ENCODE results near the gene KDM1A. TPM values are rescaled to one million over a fixed set of nuclear protein-coding genes. Genes with fewer than 3 reads are reported as not detected.

Gene KDM1A
- polyA plus RNA-seq, 3 donors, result 22.1 to 30.2 (median 24.1) TPM

GRCh38 chr1:23103001-23103889 lies 84.0 kb downstream of the KDM1A start:
- Histone ChIP-seq H2AFZ (ENCODE audit: insufficient read depth, low read depth, low read length, poor library complexity, severe bottlenecking) (no peak overlapping the region), H3K36me3 (replicated peaks in 1 of 2; ENCODE audit: control insufficient read depth in 1 of 2, insufficient read depth in 2 of 2, low read length in 2 of 2) (peaks cover 5 to 31% of the 10 kb centered on the region in 2 donors), H3K4me2 (replicated peaks; ENCODE audit: extremely low read depth, low read length, poor library complexity, severe bottlenecking) (peak overlapping the region; percentile 14), H3K27ac (ENCODE audit: low read depth in 1 of 2, low read length in 2 of 2) (peak overlapping the region in 1 of 2 donors; percentile 39), H4K20me1 (ENCODE audit: insufficient read depth, low read length) (peaks cover 14% of the 10 kb centered on the region), H3K9ac (ENCODE audit: insufficient read depth, low read length, poor library complexity, severe bottlenecking) (no peak overlapping the region), H3K4me1 (ENCODE audit: control insufficient read depth in 1 of 2, insufficient read depth in 2 of 2, low read length in 2 of 2) (peaks cover 27 to 40% of the 10 kb centered on the region in 2 donors), H3K79me2 (ENCODE audit: insufficient read depth, low read length) (no peaks in the 10 kb centered on the region), H3K9me3 (replicated peaks in 1 of 2; ENCODE audit: control insufficient read depth in 1 of 2, insufficient read depth in 1 of 2, low read length in 2 of 2) (no peaks in the 10 kb centered on the region), H3K27me3 (ENCODE audit: control insufficient read depth in 2 of 2, insufficient read depth in 2 of 2, low read length in 2 of 2) (no peaks in the 10 kb centered on the region), H3K4me3 (replicated peaks in 1 of 3; ENCODE audit: low read depth in 2 of 3, low read length in 3 of 3) (no peak overlapping the region)
- H3K27me3 Mint-ChIP-seq (ENCODE audit: low read depth in 3 of 3), result peaks cover 0 to 3% (median 0%) of the 10 kb centered on the region in 3 donors
- 65% methylated on average over 4 of the region's 10 CpGs for WGBS (ENCODE audit: insufficient coverage)
- peaks cover 37% of the 10 kb centered on the region for H3K4me1 Mint-ChIP-seq
- DNase-seq, result peak; percentile 29 to 51 (median 36)
- H3K9me3 Mint-ChIP-seq, result no peaks in the 10 kb centered on the region
- peaks cover 19 to 29% of the 10 kb centered on the region in 2 donors for H3K36me3 Mint-ChIP-seq
- peak overlapping the region in 4 of 7 donors; percentile 66 to 88 (median 82) for H3K27ac Mint-ChIP-seq
- H3K4me3 Mint-ChIP-seq, result no peak overlapping the region
- no peak for TF ChIP-seq CTCF (IDR thresholded peaks at IDR 0.05)
- intact Hi-C loops (cut with micrococcal nuclease), result no loop called here

- H3K36me3 ChIP-seq (replicated peaks in 1 of 2; ENCODE audit: control insufficient read depth in 1 of 2, insufficient read depth in 2 of 2, low read length in 2 of 2), result peaks cover 7 to 36% of the 10 kb centered on the region in 2 donors
- intact Hi-C loops (cut with micrococcal nuclease), result loop anchor here in 1 of 2 donors (5.0 kb wide), 1 partner anchor 58 kb away; the partner anchor contains the start of gene LUZP1
- H3K9ac ChIP-seq (ENCODE audit: insufficient read depth, low read length, poor library complexity, severe bottlenecking), result no peak overlapping the region
- H3K9me3 Mint-ChIP-seq, result peaks cover 0 to 1% (median 0%) of the 10 kb centered on the region in 7 donors
- peaks cover 0 to 1% (median 0%) of the 10 kb centered on the region in 3 donors for H3K27me3 Mint-ChIP-seq (ENCODE audit: low read depth in 3 of 3)
- no peak overlapping the region for H3K4me3 Mint-ChIP-seq
- 100% methylated on average over 1 of the region's 4 CpGs for WGBS (ENCODE audit: insufficient coverage)
- DNase-seq, result no peak
- H3K27ac ChIP-seq (ENCODE audit: low read depth in 1 of 2, low read length in 2 of 2), result no peak overlapping the region
- no peak overlapping the region for H3K27ac Mint-ChIP-seq
- peaks cover 2 to 6% of the 10 kb centered on the region in 2 donors for H3K4me1 ChIP-seq (ENCODE audit: control insufficient read depth in 1 of 2, insufficient read depth in 2 of 2, low read length in 2 of 2)
- H3K9me3 ChIP-seq (replicated peaks in 1 of 2; ENCODE audit: control insufficient read depth in 1 of 2, insufficient read depth in 1 of 2, low read length in 2 of 2), result no peaks in the 10 kb centered on the region
- no peak overlapping the region for H3K4me3 ChIP-seq (replicated peaks in 1 of 3; ENCODE audit: low read depth in 2 of 3, low read length in 3 of 3)
- peaks cover 10% of the 10 kb centered on the region for H3K79me2 ChIP-seq (ENCODE audit: insufficient read depth, low read length)
- H3K4me1 Mint-ChIP-seq, result peaks cover 12% of the 10 kb centered on the region
- no peak overlapping the region for H3K4me2 ChIP-seq (replicated peaks; ENCODE audit: extremely low read depth, low read length, poor library complexity, severe bottlenecking)
- peaks cover 12% of the 10 kb centered on the region for H4K20me1 ChIP-seq (ENCODE audit: insufficient read depth, low read length)
- no peak overlapping the region for H2AFZ ChIP-seq (ENCODE audit: insufficient read depth, low read depth, low read length, poor library complexity, severe bottlenecking)
- peaks cover 22 to 30% of the 10 kb centered on the region in 2 donors for H3K36me3 Mint-ChIP-seq
- TF ChIP-seq CTCF (IDR thresholded peaks at IDR 0.05), result no peak
- no peaks in the 10 kb centered on the region for H3K27me3 ChIP-seq (ENCODE audit: control insufficient read depth in 2 of 2, insufficient read depth in 2 of 2, low read length in 2 of 2)
These were observed 89.8 kb downstream of the KDM1A start for GRCh38 chr1:23108918-23109533.

Data from CD14-positive monocyte (primary cell).